NOMO-1 treated with dmso at 0.1 percent for 144 hours (cell line): ENCODE data around the gene CARD11.

Source experiments
- DNase-seq: peaks from one replicate; lab custom pipeline; 2025; ENCODE audit not compliant: unreplicated experiment; lab: John Stamatoyannopoulos, UW

CARD11 gene

GRCh38 chr7:2945171-2945570 is 98.5 kb downstream of the CARD11 start:
- DNase-seq = no peak

DNA sequence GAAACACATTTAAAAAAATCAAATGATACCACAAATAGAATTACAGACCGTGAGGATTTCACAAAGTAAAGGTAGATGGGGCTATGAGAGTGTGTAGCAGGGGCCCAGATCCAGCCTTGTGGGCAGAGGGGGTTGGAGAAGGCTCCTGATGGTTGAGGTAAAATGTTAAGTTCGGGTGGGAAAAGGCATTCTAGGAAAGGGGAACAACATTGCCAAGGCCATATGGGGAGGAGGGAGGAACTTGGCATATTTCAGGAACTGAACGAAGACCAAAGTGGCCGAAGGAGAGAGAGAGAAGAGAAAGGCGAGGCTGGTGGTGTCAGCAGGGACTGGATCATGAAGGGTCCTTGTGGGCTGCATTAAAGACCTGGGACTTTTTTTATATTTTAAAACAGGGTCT is 98.9 kb downstream of the CARD11 start:
- no peak for DNase-seq

- DNase-seq = no peak
Observed at GRCh38 chr7:2943851-2944601, 99.6 kb downstream of the CARD11 start.

DNA sequence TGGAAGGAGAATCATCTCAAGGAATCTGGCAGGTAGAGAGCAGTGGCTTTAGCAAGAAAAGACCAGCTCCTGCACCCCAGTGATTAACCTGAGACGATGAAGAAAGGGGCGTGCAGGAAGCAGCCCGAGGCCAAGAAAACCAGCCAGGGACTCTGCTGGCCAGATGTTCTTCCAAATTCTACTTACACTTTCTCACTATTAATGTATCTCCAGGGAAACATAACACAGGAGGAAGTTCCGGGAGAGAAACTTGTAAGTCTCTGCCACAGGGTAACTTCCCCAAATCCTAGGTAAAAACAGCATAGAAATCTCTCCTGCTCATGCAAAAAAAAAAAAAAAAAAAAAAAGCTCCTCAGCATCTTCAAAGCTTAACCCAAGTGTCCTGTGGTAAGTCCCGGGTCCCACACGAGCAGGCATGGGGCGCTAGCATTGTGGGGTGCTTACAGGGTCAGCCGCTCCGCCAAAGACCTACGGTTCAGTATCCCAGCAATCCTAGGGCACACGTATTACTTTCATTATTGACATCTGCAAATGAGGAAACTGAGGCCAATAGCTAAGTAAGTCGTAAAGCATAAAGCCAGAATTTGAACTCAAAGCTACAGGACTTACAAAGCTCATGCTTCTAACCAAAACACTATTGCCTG is 102.3 kb downstream of the CARD11 start:
- peak; percentile 29 for DNase-seq

DNA sequence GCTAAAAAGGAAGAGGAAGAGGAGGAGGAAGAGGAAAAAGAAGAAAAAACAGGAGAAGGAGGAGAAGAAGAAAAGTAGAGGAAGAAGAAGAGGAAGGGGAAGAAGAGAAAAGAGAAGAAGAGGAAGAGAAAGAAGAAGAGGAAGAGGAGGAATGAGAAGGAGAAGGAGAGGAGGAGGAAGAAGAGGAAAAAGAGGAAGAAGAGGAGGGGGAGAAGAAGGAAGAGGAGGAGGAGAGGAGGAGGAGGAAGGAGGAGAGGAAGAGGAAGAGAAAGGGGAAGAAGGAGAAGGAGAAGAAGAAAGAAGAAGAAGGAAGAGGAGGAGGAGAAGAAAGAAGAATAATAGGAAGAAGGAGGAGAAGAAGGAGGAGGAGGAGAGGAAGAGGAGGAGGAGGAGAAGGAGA is 103.2 kb downstream of the CARD11 start:
- DNase-seq = no peak

GRCh38 chr7:2939193-2939885 is 104.3 kb downstream of the CARD11 start:
- DNase-seq = no peak

- DNase-seq = no peak
Observed at GRCh38 chr7:2938514-2939192, 105.0 kb downstream of the CARD11 start.

GRCh38 chr7:2937701-2938513 is 105.8 kb downstream of the CARD11 start:
- no peak for DNase-seq

- DNase-seq = no peak
Observed at GRCh38 chr7:2936891-2937580, 106.6 kb downstream of the CARD11 start.

GRCh38 chr7:2936301-2936700 is 107.4 kb downstream of the CARD11 start:
- DNase-seq = no peak

DNA sequence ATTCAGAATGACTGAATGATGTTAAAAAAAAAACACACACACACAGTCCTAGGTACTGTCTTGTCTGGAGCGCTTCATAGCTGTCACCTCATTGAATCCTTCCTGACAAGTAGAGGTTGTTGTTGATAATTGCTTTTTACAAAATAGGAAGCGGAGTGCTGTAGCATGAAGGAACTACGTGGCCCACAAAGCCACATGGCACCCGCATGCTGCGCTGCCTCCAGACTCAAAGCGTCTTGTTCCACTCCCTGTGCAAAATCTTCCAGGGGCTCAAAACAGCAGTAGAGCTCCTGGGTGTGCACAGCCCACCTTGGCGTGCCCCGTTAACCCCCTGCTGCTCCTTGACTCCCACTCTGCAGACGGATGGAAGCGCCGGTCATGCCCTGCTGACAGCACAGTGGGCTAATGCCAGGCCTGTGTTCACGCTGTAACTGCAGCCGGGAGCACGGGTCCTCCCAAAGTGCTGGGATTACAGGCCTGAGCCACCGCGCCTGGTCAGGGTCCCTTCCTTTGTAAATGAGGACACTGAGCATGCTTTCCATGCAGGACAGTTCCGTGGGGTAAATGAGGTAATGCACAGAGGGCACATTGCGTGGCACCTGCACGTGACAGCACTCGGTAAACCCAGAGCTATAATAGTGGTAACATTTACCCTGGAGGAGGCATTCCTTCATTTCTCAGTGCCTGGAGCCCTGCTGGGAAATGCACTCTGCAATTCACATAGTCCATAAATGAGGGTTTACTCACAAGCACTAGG is 108.5 kb downstream of the CARD11 start:
- no peak for DNase-seq

DNA sequence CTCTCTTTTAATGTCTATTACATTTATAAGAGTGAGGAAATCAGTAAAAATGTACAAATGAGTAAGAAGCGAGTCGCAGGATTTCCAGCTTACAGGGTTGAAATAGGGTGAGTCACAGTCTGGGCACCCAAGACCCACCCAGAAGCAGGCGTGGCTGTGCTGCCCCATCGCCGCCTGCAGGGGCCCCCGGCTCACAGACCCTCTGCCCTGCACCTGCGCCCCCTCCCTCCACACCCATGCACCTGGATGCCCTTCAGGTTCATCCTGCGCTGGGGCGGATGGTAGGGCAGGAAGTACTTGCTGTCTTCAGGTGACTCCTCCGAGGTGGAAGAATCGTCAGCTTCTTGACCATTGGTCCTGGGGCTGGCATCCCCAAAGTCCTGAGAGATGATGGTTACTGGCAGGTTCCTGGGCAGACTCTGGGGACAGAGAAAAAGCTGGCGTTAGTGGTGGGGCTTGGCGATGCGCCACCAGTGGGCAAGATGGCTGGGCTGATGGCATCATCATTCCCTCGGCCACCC is 109.4 kb downstream of the CARD11 start:
- no peak for DNase-seq

DNA sequence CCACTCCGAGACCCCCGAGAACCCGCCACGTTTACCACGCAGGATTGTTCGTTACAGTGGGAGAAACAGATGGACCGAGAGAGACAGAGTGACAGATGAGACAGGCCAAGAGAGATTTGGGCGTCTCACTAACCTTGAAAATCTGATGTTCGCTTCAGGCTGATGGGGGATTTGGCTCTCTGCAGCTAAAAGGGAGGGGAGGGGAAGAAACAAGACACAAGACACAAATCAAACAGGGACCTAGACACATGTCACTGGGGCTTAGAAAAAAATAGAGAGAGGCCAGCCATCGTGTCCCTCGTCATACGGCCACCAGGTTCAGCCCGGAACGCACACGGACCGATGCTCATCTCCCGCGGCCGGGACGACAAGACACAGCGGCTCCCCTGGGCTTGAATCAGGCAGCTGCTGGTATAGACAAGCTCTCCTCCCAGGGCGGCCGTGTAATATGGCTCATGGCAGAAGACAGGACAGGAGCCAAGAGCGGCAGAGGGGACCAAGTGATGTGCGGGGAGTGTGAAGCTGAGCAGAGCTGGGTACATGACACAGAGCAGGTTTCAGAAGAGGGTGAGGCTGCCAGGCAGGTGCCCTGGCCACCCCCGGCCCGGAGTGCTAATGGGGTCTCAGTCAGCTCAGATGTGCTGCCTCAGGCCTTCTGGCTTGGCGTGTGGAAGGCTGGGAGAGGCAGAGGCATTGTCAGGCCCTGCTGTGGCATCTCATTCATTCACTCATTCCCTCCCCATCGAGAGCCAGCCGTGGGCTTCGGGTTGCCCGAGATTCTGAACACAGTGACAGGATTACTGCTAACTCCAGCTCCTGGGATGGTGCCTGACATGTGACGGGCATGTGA is 111.0 kb downstream of the CARD11 start:
- DNase-seq = no peak

GRCh38 chr7:2931034-2931415 is 112.6 kb downstream of the CARD11 start:
- no peak for DNase-seq

- no peak for DNase-seq
Observed at GRCh38 chr7:2930310-2931033, 113.2 kb downstream of the CARD11 start.

- DNase-seq = no peak
Observed at GRCh38 chr7:2929321-2930201, 114.1 kb downstream of the CARD11 start.
